GM21515 (cell line): ENCODE data around the gene SYNDIG1.

Experiments used
- ATAC-seq: cut with Tn5 transposase; IDR thresholded peaks from one replicate; pipeline ENCODE4 v1.9.1; 2021; ENCODE audit not compliant: unreplicated experiment

SYNDIG1 gene

GRCh38 chr20:24629668-24630067 is 160.2 kb downstream of the SYNDIG1 start:
- ATAC-seq = no peak

- no peak for ATAC-seq
Measured at GRCh38 chr20:24630486-24631172, 161.2 kb downstream of the SYNDIG1 start.

- ATAC-seq = no peak
Measured at GRCh38 chr20:24631173-24631505, 161.7 kb downstream of the SYNDIG1 start.

- no peak for ATAC-seq
Measured at GRCh38 chr20:24632581-24632980, 163.2 kb downstream of the SYNDIG1 start.

GRCh38 chr20:24633026-24633425 is 163.6 kb downstream of the SYNDIG1 start:
- no peak for ATAC-seq

- no peak for ATAC-seq
Measured at GRCh38 chr20:24633521-24633920, 164.1 kb downstream of the SYNDIG1 start.

- ATAC-seq = no peak
Measured at GRCh38 chr20:24634855-24635254, 165.4 kb downstream of the SYNDIG1 start.

GRCh38 chr20:24636626-24637025 is 167.2 kb downstream of the SYNDIG1 start:
- ATAC-seq = no peak

- ATAC-seq = no peak
Measured at GRCh38 chr20:24637087-24637486, 167.7 kb downstream of the SYNDIG1 start.

- no peak for ATAC-seq
Measured at GRCh38 chr20:24637941-24638340, 168.5 kb downstream of the SYNDIG1 start.

GRCh38 chr20:24638591-24639548 is 169.4 kb downstream of the SYNDIG1 start:
- ATAC-seq = no peak

- ATAC-seq = no peak
Measured at GRCh38 chr20:24640276-24640675, 170.8 kb downstream of the SYNDIG1 start.

- no peak for ATAC-seq
Measured at GRCh38 chr20:24640686-24641085, 171.3 kb downstream of the SYNDIG1 start.

- ATAC-seq = no peak
Measured at GRCh38 chr20:24643731-24644626, 174.6 kb downstream of the SYNDIG1 start.

GRCh38 chr20:24646321-24646720 is 176.9 kb downstream of the SYNDIG1 start:
- no peak for ATAC-seq

- ATAC-seq = no peak
Measured at GRCh38 chr20:24647713-24648112, 178.3 kb downstream of the SYNDIG1 start.

GRCh38 chr20:24648481-24648880 is 179.1 kb downstream of the SYNDIG1 start:
- ATAC-seq = no peak

- ATAC-seq = peak; percentile 58
Measured at GRCh38 chr20:24648919-24649318, 179.5 kb downstream of the SYNDIG1 start.

- no peak for ATAC-seq
Measured at GRCh38 chr20:24649787-24650490, 180.5 kb downstream of the SYNDIG1 start.

GRCh38 chr20:24651171-24651975 is 181.9 kb downstream of the SYNDIG1 start:
- ATAC-seq = no peak
